ENCODE measurements around the gene ATG9B. TPM values are rescaled to one million over a fixed set of nuclear protein-coding genes. Genes with fewer than 3 reads are reported as not detected.
A peak's percentile ranks its signal among the peaks of the same experiment; 100 is the strongest.

ATG9B gene
- total and polyA plus RNA-seq, 9 of the 15 experiments (the other 6 are each of a cell fraction or from before 2014, with no cell fraction given) = 0.29 to 8.0 (median 2.1) TPM

GRCh38 chr7:151039850-151040548 is 15.7 kb upstream of the ATG9B start (continued):
- TF ChIP-seq KDM1A (IDR thresholded peaks at IDR 0.05) (no peak), ZFP36 (IDR thresholded peaks at IDR 0.05; ENCODE audit: low read depth, low read length, partially characterized antibody) (no peak), ZNF133 (CRISPR knock-in tag; IDR thresholded peaks at IDR 0.05) (no peak), HCFC1 (IDR thresholded peaks at IDR 0.05; ENCODE audit: low read depth, low read length) (no peak), ATF4 (CRISPR knock-in tag; IDR thresholded peaks at IDR 0.05) (no peak), POLR3A (IDR thresholded peaks at IDR 0.05; ENCODE audit: borderline replicate concordance, extremely low read depth, insufficient read depth, insufficient read length) (no peak), SOX6 (IDR thresholded peaks at IDR 0.05) (no peak), HMG20B (CRISPR knock-in tag; IDR thresholded peaks at IDR 0.05) (no peak), XRCC4 (IDR thresholded peaks at IDR 0.05; ENCODE audit: extremely low read depth, insufficient read depth, insufficient read length) (no peak), RBM39 (optimal IDR thresholded peaks at IDR 0.05; ENCODE audit: low read depth, low read length) (peak; percentile 24), ZNF311 (CRISPR knock-in tag; IDR thresholded peaks at IDR 0.05) (no peak), ZNF431 (CRISPR knock-in tag; IDR thresholded peaks at IDR 0.05) (no peak), NR2C1 (IDR thresholded peaks at IDR 0.05) (no peak), NR2C1 (tag; IDR thresholded peaks at IDR 0.05) (no peak), TRIM28 (IDR thresholded peaks at IDR 0.05) (no peak; the same call in 1 of the 2 replicates), RFX7 (CRISPR knock-in tag; IDR thresholded peaks at IDR 0.05) (no peak), ILK (tag; IDR thresholded peaks at IDR 0.05; ENCODE audit: borderline replicate concordance, low read depth) (no peak), ZNF699 (CRISPR knock-in tag; IDR thresholded peaks at IDR 0.05; ENCODE audit: insufficient replicate concordance) (no peak), NKRF (IDR thresholded peaks at IDR 0.05; ENCODE audit: borderline replicate concordance) (no peak), CBX1 (IDR thresholded peaks at IDR 0.05; ENCODE audit: low read depth) (no peak), PRPF4 (IDR thresholded peaks at IDR 0.05; ENCODE audit: insufficient read depth, low read depth, low read length, poor library complexity, severe bottlenecking) (no peak), GTF3C2 (IDR thresholded peaks at IDR 0.05; ENCODE audit: borderline replicate concordance, extremely low read depth, insufficient read length) (no peak), KLF16 (IDR thresholded peaks at IDR 0.05) (no peak), TCFL5 (CRISPR knock-in tag; conservative IDR thresholded peaks at IDR 0.05) (no peak), MTF1 (CRISPR knock-in tag; IDR thresholded peaks at IDR 0.05; ENCODE audit: borderline replicate concordance) (no peak)
